ENCODE measurements around the gene ATG10.

DNA sequence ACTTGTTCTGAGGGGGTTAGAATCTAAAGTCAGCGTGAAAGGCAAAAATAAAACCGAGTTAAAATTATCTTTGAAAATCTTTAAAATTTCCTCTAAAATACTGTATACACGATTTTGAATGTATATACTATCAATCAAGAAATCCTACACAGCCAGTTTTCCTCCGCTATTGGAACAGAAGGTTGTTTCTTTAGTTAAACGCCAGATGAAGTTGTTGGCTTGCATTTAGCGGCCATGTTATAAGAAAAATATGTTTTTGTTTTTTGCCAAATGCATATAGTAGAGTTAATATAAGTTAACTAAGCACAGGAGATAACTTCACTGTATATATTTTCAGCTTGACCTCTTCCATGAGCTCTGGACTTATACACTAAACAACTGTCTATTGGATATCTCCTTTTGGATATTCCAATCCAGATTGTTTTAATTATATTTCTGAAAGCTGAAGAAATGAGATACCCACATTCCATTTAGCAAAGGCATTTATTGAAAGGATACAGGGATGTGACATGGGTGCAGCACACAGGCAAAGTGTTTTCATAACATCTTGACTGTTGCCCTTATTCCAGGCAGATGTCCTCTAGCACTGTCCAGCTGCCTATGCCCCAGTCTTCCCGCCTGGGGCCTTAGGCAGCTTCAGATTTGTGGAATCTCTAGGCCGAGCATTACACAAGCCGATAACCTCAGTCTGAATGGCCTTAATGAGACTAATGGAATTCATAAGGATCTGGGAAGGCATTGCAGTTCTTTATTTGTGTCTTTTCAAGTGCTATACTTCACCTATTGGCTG lies 10.0 kb upstream of the ATG10 start:
- TF ChIP-seq, protein P1, sequence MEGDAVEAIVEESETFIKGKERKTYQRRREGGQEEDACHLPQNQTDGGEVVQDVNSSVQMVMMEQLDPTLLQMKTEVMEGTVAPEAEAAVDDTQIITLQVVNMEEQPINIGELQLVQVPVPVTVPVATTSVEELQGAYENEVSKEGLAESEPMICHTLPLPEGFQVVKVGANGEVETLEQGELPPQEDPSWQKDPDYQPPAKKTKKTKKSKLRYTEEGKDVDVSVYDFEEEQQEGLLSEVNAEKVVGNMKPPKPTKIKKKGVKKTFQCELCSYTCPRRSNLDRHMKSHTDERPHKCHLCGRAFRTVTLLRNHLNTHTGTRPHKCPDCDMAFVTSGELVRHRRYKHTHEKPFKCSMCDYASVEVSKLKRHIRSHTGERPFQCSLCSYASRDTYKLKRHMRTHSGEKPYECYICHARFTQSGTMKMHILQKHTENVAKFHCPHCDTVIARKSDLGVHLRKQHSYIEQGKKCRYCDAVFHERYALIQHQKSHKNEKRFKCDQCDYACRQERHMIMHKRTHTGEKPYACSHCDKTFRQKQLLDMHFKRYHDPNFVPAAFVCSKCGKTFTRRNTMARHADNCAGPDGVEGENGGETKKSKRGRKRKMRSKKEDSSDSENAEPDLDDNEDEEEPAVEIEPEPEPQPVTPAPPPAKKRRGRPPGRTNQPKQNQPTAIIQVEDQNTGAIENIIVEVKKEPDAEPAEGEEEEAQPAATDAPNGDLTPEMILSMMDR (conservative IDR thresholded peaks at IDR 0.05 in 1 of 2, IDR thresholded peaks at IDR 0.05 in 1 of 2; ENCODE audit: extremely low read depth in 1 of 2, insufficient read depth in 1 of 2, low read depth in 1 of 2, low read length in 2 of 2), result no peak
- no peak for TF ChIP-seq EZH2 (IDR thresholded peaks at IDR 0.05; ENCODE audit: borderline replicate concordance, low read length)
